K562 (cell line): ENCODE results near the gene HSPB7. TPM values are rescaled to one million over a fixed set of nuclear protein-coding genes. Genes with fewer than 3 reads are reported as not detected.

Experiments used
- DMBX1 ChIP-seq: fragments of 250-450 bp; sonication (Bioruptor Pico); IDR thresholded peaks from 2 replicates; pipeline ENCODE4 v1.8.0; 2022; ENCODE audit warnings: inconsistent platforms, mild to moderate bottlenecking, moderate library complexity, borderline replicate concordance
- KAT2B ChIP-seq: IDR thresholded peaks from one replicate; pipeline ENCODE4 v1.6.1; 2012; ENCODE audit warnings: low read depth, mild to moderate bottlenecking, control low read depth, inconsistent platforms, low read length, moderate library complexity
- POLR2B ChIP-seq: fragments of 450-650 bp; IDR thresholded peaks from 2 replicates; pipeline ENCODE4 v1.6.1; 2018; ENCODE audit warnings: low read depth; ENCODE audit not compliant: partially characterized antibody
- POU5F1 ChIP-seq: fragments of 150-350 bp; IDR thresholded peaks from 2 replicates; pipeline ENCODE4 v1.6.1; 2014; ENCODE audit warnings: borderline replicate concordance, low read length, low read depth, mild to moderate bottlenecking; ENCODE audit not compliant: partially characterized antibody
- RNF2 ChIP-seq: sonication (generic); IDR thresholded peaks from 2 replicates; pipeline ENCODE4 v1.6.1; 2016
- TAF7 ChIP-seq: fragments of 450-650 bp; IDR thresholded peaks from 2 replicates; pipeline ENCODE4 v1.6.1; 2016; ENCODE audit warnings: missing genetic modification characterization, missing compliant biosample characterization
- TBL1XR1 ChIP-seq, 2 experiments: IDR thresholded peaks; 2 replicates each; pipeline ENCODE4 v1.6.1; 2012; ENCODE audit warnings: improper control_type of control experiment in 2 of 2, low read length in 2 of 2, mild to moderate bottlenecking in 1 of 2
- U2AF1 ChIP-seq: fragments of 200-400 bp; formaldehyde crosslinking; optimal IDR thresholded peaks from 2 replicates; pipeline ENCODE3; 2017; ENCODE audit warnings: mild to moderate bottlenecking, low read depth, low read length, moderate library complexity
- ZBTB7A ChIP-seq: IDR thresholded peaks from 2 replicates; pipeline ENCODE4 v1.6.1; 2011; ENCODE audit warnings: low read depth, mild to moderate bottlenecking, low read length, moderate library complexity, borderline replicate concordance; ENCODE audit not compliant: control insufficient read depth
- ZFP36 ChIP-seq: fragments of 150-350 bp; IDR thresholded peaks from 2 replicates; pipeline ENCODE4 v1.6.1; 2018; ENCODE audit warnings: low read length, low read depth; ENCODE audit not compliant: partially characterized antibody
- ZKSCAN3 ChIP-seq: fragments of 250-450 bp; sonication (Bioruptor Pico); IDR thresholded peaks from 2 replicates; pipeline ENCODE4 v1.4.0; 2020
- ZKSCAN8 ChIP-seq: fragments of 200-800 bp; sonication (Bioruptor generic); IDR thresholded peaks from 2 replicates; pipeline ENCODE4 v1.6.1; 2016; ENCODE audit warnings: missing genetic modification characterization, missing compliant biosample characterization
- ZNF140 ChIP-seq: fragments of 250-450 bp; sonication (Bioruptor Pico); IDR thresholded peaks from 2 replicates; pipeline ENCODE4 v1.8.0; 2021; ENCODE audit warnings: moderate library complexity, mild to moderate bottlenecking, inconsistent platforms
- ZNF263 ChIP-seq: sonication (generic); formaldehyde crosslinking; IDR thresholded peaks from 2 replicates; pipeline ENCODE4 v1.8.0; 2022; ENCODE audit warnings: mild to moderate bottlenecking, missing genetic modification reagents, borderline replicate concordance
- ZNF551 ChIP-seq: fragments of 250-450 bp; sonication (Bioruptor Pico); IDR thresholded peaks from 2 replicates; pipeline ENCODE4 v1.5.0; 2021; ENCODE audit warnings: mild to moderate bottlenecking, moderate library complexity
- ZNF699 ChIP-seq: fragments of 250-450 bp; sonication (Bioruptor Pico); IDR thresholded peaks from 2 replicates; pipeline ENCODE4 v1.8.0; 2021; ENCODE audit warnings: mild to moderate bottlenecking, moderate library complexity; ENCODE audit not compliant: insufficient replicate concordance
- polyA plus RNA-seq, 8 experiments: library from polyadenylated mRNA; depleted of rRNA in 4 of 8; stranded (reverse) in 5 of 8; unstranded in 3 of 8; fragments of >200 nt; fragmentation: Nextera tagmentation in 2 of 8; fragmentation: Illumina TruSeq in 1 of 8; extraction: Ambion mirVana in 2 of 8; extraction: Trizol in 1 of 8; gene quantifications; 2 replicates each; pipeline versions ENCODE4 v1.2.1 to v1.2.3, GENCODE V29; 2011 to 2014; ENCODE audit warnings: inconsistent platforms in 1 of 8, missing spikeins in 1 of 8
- total RNA-seq, 7 experiments: library from RNA; depleted of rRNA in 6 of 7; stranded (reverse); fragments of >200 nt in 6 of 7; fragmentation: Illumina TruSeq in 2 of 7; extraction: Trizol in 2 of 7; gene quantifications; 2 replicates each; pipeline versions ENCODE4 v1.2.1 to v1.2.3, GENCODE V29; 2011 to 2021; ENCODE audit warnings: low replicate concordance in 1 of 7
- TF ChIP-seq, protein P1 (sequence below): fragments of 250-450 bp; sonication (Bioruptor Pico); IDR thresholded peaks from 2 replicates; pipeline ENCODE4 v1.4.0; 2020; ENCODE audit warnings: mild to moderate bottlenecking
- TF ChIP-seq, protein P2 (sequence below): fragments of 450-650 bp; conservative IDR thresholded peaks from 2 replicates; pipeline ENCODE4 v1.6.1; 2016; ENCODE audit warnings: missing genetic modification characterization, low read depth, mild to moderate bottlenecking, missing compliant biosample characterization, moderate library complexity
- TF ChIP-seq, protein P3 (sequence below), 2 experiments: fragments of 450-650 bp in 1 of 2; sonication (generic) in 1 of 2; formaldehyde crosslinking in 1 of 2; IDR thresholded peaks in 1 of 2; conservative IDR thresholded peaks in 1 of 2; 2 replicates each; pipeline versions ENCODE4 v1.6.1 to v1.8.1; 2016 to 2023; ENCODE audit warnings: mild to moderate bottlenecking in 2 of 2, moderate library complexity in 2 of 2, inconsistent platforms in 1 of 2, missing genetic modification reagents in 1 of 2
- TF ChIP-seq, protein P4 (sequence below): fragments of 150-350 bp; conservative IDR thresholded peaks from 2 replicates; pipeline ENCODE4 v1.6.1; 2014; ENCODE audit warnings: low read length

The HSPB7 gene
- total and polyA plus RNA-seq, 9 of the 15 experiments (the other 6 are each of a cell fraction or from before 2014, with no cell fraction given), result 0.05 to 0.19 (median 0.07) TPM; not detected in 6

DNA sequence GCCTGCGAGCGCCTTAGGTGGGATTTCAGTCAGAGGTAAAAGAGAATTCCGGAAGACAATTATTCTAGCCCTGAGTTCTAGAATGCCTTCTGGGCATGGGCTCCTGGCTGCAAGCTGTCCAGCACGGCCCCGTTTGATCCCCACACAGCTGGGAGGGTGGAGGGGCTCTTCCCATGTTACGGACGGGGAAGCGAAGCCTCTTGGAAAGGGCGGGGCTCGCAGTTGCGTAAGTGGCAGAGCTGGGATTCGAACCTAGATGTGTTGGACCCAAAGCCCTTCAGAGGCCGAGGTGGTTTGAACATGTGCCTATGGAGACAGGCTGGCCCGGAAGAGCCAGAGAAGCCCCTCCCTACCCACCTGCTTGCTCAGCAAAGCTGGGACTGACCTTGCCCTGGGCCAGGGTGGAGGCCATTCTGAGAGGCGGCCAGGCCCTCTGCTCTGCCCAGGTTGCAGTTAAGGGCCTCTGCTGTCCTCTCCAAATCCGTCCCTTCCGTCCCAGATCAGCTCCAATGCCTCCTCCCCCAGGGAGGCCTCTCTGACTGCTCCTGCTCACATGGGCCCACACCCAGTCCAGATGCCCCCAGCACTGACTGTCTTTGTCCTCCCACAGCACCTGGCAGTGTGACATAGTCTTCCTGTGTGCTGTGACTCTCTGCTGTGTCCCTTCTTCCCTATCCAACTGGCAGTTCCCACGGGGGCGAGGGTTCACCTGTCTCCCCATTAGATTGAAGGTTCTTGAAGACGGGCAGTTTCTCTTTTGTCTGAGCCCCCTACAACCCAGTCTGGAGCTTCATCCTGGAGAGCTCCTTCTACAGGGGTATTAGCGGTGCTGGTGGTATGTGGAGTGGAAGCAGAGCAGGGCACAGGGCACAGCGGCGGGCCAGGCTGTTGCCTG is 1.2 kb upstream of the HSPB7 start (continued):
- TF ChIP-seq ZKSCAN8 (no peak), DMBX1 (CRISPR knock-in tag) (no peak), ZBTB7A (no peak), U2AF1 (no peak), ZNF551 (CRISPR knock-in tag) (no peak), KAT2B (no peak), ZFP36 (peak; percentile 97), ZNF699 (CRISPR knock-in tag) (no peak), POU5F1 (no peak), ZNF263 (CRISPR knock-in tag) (no peak), TAF7 (tag) (no peak), POLR2B (no peak), RNF2 (no peak), ZKSCAN3 (CRISPR knock-in tag) (no peak), TBL1XR1 (IDR thresholded peaks at IDR 0.05; ENCODE audit: low read length in 2 of 2) (no peak), ZNF140 (CRISPR knock-in tag) (no peak)
- TF ChIP-seq, protein P1, sequence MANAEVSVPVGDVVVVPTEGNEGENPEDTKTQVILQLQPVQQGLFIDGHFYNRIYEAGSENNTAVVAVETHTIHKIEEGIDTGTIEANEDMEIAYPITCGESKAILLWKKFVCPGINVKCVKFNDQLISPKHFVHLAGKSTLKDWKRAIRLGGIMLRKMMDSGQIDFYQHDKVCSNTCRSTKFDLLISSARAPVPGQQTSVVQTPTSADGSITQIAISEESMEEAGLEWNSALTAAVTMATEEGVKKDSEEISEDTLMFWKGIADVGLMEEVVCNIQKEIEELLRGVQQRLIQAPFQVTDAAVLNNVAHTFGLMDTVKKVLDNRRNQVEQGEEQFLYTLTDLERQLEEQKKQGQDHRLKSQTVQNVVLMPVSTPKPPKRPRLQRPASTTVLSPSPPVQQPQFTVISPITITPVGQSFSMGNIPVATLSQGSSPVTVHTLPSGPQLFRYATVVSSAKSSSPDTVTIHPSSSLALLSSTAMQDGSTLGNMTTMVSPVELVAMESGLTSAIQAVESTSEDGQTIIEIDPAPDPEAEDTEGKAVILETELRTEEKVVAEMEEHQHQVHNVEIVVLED (CRISPR knock-in tag), result no peak
- TF ChIP-seq, protein P2, sequence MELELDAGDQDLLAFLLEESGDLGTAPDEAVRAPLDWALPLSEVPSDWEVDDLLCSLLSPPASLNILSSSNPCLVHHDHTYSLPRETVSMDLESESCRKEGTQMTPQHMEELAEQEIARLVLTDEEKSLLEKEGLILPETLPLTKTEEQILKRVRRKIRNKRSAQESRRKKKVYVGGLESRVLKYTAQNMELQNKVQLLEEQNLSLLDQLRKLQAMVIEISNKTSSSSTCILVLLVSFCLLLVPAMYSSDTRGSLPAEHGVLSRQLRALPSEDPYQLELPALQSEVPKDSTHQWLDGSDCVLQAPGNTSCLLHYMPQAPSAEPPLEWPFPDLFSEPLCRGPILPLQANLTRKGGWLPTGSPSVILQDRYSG (tag), result no peak
- TF ChIP-seq, protein P3, sequence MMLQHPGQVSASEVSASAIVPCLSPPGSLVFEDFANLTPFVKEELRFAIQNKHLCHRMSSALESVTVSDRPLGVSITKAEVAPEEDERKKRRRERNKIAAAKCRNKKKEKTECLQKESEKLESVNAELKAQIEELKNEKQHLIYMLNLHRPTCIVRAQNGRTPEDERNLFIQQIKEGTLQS (IDR thresholded peaks at IDR 0.05), result no peak
- TF ChIP-seq, protein P3 (CRISPR knock-in tag; conservative IDR thresholded peaks at IDR 0.05), result no peak
- TF ChIP-seq, protein P4, sequence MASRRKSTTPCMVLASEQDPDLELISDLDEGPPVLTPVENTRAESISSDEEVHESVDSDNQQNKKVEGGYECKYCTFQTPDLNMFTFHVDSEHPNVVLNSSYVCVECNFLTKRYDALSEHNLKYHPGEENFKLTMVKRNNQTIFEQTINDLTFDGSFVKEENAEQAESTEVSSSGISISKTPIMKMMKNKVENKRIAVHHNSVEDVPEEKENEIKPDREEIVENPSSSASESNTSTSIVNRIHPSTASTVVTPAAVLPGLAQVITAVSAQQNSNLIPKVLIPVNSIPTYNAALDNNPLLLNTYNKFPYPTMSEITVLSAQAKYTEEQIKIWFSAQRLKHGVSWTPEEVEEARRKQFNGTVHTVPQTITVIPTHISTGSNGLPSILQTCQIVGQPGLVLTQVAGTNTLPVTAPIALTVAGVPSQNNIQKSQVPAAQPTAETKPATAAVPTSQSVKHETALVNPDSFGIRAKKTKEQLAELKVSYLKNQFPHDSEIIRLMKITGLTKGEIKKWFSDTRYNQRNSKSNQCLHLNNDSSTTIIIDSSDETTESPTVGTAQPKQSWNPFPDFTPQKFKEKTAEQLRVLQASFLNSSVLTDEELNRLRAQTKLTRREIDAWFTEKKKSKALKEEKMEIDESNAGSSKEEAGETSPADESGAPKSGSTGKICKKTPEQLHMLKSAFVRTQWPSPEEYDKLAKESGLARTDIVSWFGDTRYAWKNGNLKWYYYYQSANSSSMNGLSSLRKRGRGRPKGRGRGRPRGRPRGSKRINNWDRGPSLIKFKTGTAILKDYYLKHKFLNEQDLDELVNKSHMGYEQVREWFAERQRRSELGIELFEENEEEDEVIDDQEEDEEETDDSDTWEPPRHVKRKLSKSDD, result no peak
